Measurements from ENCODE around the gene OR51B5.

GRCh38 chr11:5351208-5351607, 7.9 kb upstream of the OR51B5 start, which contains the start of gene OR51B6:
- no peak for TF ChIP-seq CTCF (conservative IDR thresholded peaks at IDR 0.05; ENCODE audit: low read depth, low read length)
- no peak for TF ChIP-seq EZH2 (IDR thresholded peaks at IDR 0.05; ENCODE audit: low read length, unreplicated experiment)

Measured in PC-3 (cell line).